Measurements from ENCODE around the gene MAD2L2.

Gene MAD2L2

DNA sequence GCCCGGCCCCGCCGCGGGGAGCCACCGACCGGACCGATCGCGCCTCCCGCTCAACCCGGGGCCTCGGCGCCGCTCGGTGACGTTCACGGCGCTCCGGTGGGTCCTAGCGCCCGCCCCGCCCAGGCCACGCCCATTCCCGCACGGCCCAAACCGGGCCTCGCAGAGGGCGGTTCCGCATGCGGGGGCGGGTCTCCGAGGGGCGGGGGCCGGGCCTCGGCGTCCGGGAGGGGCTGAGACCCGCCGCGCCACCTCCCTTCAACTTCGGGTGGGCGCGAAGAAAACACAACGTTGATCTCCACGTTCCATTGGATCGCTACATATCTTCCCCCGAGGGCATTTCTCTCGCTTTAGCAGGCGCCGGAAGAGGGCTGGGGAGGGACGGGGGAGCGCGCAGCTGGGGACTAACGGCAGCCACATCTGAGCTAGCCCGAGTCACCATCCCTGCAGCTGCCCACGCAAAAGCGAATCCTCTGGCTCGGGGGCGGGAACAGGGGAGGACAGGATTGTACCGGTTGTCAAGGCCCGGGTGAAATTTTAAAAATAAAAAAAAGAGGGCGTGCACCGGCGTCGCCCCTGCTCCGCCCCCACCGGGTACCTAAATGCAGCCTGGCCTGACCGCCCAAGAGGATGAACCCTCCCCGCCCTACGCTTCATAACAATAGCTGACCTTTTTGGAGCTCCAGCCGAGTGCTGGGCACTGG, at the start of gene MAD2L2:
TSS of gene MAD2L2 (minus strand) at position 78 of the 701 bp plus-strand sequence. CDS start 547 bp downstream, outside the sequence.
- peak; percentile 70 to 96 (median 80) for DNase-seq (ENCODE audit: low read depth in 3 of 3)

DNA sequence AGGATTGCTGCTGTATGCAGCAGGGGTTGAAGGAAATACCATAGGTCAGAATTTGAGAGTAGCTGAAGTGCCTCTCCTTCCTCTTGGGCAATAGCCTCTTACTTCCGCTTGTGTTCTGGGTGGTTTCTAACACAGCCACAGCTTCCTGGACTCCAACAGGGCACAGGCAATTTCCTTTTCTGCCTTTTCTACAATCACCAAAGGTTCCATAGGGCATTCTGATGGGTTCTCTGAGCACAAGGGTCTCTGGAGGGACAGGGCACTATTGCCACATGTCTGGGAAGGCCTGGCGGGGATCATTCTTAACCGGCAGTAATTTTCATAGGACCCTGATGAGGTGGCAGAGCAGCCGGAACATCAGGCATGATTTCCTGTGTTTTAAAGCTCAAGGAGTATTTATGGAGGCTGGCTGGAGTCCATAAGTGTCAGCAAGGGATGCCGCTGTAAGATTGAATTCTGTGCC, 49.5 kb upstream of the MAD2L2 start:
- DNase-seq (ENCODE audit: low read depth in 3 of 3) = no peak

DNA sequence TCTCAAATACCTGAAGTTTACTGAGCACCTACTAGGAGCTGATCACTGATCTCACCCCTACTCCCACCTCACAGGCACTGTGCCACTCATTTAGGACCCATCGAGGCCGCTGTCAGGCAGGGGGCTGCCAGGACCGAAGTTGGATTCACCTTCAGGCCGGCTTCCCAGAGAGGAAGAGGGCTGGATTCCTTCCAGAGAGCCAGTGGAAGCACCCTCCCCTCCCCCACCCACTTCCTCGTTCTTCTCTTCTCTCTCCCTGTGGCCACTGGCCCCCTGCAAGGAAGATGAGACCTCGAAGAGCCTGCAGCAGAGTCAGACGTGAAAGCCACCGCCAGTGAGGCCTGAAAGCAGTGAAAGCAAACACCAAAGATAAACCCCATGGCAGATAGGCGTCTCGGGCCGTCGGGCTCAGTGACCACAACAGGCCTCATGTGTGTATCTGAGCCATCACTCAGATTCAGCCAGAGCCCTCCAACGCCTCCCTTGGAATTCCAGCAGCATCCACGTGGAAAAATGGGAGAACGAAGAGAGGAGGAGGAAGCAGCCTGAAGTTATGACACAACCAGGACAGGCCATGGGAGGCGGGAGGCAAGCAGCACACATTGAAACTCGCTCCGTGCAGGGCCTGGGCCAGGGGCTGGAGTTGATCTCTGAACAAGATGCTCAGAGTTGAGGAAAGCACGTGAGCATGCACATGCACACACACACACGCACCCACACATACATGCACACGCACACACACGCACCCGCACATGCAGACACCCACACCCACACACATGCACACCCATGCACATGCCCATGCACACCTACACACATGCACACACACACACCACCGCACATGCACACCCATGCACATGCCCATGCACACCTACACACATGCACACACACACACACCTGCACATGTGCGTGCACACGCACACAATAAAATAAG, 48.8 kb upstream of the MAD2L2 start:
- DNase-seq (ENCODE audit: low read depth in 3 of 3) = no peak

GRCh38 chr1:11729155-11729497, 48.2 kb upstream of the MAD2L2 start:
- no peak for DNase-seq (ENCODE audit: low read depth in 3 of 3)

DNA sequence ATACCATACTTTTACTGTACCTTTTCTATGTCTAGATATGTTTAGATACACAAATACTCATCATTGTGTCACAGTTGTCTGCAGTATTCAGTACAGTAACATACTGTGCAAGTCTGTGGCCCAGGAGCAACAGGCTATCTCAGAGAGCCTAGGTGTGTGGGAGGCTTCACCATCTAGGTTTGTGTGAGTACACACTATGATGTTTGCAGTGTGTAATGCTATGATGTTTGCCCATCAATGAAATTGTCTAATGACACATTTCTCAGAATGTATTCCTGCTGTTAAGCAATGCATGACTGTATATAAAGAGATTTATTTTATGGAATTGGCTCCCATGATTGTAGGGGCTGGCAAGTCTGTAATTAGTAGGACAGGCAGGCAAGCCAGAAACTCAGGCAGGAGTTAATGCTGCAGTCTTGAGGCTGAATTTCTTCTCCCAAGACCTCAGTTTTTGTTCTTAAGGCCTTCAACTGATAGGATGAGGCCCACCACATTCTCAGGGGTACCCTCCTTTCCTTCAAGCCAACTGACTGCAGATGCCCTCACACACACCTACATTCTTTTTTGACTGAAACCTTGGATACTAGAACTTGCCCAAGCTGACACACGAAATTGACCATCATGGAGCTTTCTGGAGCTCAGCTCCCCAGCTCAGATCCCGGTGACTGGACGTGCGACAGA, 47.3 kb upstream of the MAD2L2 start:
- DNase-seq (ENCODE audit: low read depth in 3 of 3) = no peak

DNA sequence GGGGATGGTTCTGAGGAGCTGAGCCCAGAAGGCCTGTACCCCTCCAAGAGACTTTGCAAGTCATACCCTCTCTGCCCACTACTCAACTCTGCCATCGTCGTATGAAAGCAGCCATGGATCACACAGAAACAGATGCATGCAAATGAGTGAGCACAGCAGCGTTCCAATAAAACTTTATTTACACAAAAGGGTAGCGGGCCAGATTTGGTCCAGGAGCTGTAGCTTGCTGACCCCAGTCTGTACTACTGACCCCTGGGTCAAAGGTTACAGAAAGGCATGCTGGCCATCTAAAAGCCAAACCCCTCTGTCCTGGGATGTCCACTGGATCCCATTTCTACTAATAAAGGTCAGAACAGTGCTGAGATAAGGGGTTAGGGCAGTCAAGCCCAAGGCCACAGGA, 46.2 kb upstream of the MAD2L2 start:
- no peak for DNase-seq (ENCODE audit: low read depth in 3 of 3)

DNA sequence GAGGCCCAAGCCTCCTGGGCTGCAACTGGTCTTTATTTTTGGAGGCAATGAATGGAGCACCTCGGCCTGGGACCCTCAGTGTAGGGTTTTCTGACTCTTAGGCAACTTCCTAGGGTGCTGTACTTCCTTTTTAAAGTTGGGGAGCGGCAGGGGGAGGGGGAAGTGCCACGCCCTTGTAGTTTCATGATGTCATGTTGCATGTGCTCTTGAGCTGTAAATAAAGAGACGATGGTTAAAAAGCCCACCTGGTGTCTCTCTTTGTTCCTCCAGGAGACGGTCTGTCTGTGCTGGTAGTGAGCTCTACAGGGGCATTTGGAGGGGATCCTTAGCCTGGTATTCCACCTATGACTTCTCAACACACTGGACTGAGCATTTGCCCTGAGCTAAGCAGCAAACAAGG, 44.7 kb upstream of the MAD2L2 start:
- DNase-seq (ENCODE audit: low read depth in 3 of 3) = no peak

GRCh38 chr1:11722538-11722937, 41.6 kb upstream of the MAD2L2 start:
- DNase-seq (ENCODE audit: low read depth in 3 of 3) = no peak

DNA sequence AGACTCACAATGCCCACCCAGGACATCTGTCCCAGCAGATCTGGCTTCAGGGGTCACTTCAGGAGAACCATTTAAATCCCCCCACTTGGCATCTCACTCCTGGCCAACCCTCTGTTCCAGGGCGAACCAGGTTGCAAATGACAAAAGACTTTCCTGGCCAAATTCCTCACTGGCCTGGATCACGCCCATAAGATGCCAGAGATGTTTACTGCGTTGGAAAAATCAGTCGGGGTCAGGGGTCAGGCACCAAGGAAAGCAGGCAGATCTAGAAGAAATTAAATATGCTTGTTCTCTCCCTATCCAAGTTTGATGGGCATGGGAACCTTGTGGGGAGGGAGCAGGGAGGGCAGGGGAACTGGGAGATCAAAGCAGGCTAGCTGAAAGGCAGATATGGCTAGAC, 40.4 kb upstream of the MAD2L2 start:
- no peak for DNase-seq (ENCODE audit: low read depth in 3 of 3)

DNA sequence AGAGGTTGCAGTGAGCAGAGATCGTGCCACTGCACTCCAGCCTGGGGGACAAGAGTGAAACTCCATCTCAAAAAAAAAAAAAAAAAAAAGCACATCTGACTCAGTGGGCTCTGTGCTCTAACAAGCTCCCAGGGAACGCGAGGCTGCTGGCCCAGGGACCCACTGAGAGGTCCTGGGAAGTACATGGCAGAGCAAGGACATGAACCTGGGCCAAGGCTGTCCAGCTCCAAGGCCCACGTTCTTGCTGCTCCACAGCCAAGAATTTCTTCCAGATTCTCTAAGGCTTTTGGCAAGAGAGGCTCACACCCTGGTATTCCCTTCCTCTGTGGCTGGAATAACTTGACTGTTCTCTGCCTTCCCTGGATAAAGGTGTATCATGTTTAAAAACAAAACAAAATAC, 39.6 kb upstream of the MAD2L2 start:
- no peak for DNase-seq (ENCODE audit: low read depth in 3 of 3)

GRCh38 chr1:11720033-11720376, 39.1 kb upstream of the MAD2L2 start:
- DNase-seq (ENCODE audit: low read depth in 3 of 3) = no peak

GRCh38 chr1:11719313-11720032, 38.5 kb upstream of the MAD2L2 start:
- peak; percentile 63 to 78 (median 70) for DNase-seq (ENCODE audit: low read depth in 3 of 3)

DNA sequence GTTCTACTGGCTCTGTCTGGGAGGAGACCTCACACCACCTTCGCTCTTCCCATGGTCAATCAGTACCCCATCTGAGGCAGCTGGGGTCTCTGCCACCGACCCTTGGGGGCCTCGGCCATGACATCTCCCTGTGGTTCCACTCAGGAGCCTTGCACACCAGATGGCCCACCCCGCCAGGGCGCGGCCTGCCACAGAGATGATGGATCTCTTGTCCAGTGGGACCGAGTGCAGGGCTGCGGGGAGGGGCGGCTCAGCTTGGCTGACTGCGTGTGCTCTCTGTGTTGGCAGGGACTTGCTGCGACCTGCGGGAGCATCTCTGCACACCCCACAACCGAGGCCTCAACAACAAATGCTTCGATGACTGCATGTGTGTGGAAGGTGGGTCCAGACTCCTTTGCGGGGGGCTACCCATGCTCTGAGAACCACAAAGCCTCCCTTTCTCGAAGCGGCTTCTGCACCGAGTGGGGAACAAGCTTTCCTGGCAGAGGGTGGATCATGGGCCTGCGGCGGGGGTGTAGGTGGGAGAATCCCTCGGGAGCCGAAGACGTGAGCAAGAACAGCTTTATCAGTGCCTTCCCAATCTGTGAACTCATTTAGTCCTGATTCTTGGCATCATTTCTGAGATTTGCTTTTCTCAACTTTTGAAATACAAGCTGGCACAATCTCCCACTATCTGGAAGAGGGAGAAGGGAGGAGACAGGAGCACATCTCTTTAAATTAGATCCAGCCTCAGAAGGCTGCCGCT, 34.1 kb upstream of the MAD2L2 start:
- DNase-seq (ENCODE audit: low read depth in 3 of 3) = no peak

DNA sequence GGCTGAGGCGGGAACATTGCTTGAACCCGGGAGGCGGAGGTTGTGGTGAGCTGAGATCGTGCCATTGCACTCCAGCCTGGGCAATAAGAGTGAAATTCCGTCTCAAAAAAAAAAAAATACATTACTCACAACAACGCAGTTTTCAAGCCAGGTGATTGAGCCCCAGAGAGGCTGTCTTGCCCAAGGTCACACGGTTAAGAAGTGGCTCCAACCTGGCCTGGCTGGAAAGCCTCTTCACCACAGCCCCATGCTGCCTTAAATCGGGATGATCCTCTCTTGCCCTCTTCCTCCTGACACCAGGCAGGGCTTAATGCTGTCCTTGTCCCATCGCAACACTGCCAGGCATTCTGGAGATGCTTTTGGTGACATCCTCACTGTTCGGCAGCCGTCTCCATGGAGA, 32.1 kb upstream of the MAD2L2 start:
- DNase-seq (ENCODE audit: low read depth in 3 of 3) = no peak

- DNase-seq (ENCODE audit: low read depth in 3 of 3) = no peak
Observed at GRCh38 chr1:11712285-11712684, 31.3 kb upstream of the MAD2L2 start.

- no peak for DNase-seq (ENCODE audit: low read depth in 3 of 3)
Observed at GRCh38 chr1:11711490-11711889, 30.5 kb upstream of the MAD2L2 start.

GRCh38 chr1:11708554-11709350, 27.8 kb upstream of the MAD2L2 start:
- no peak for DNase-seq (ENCODE audit: low read depth in 3 of 3)

DNA sequence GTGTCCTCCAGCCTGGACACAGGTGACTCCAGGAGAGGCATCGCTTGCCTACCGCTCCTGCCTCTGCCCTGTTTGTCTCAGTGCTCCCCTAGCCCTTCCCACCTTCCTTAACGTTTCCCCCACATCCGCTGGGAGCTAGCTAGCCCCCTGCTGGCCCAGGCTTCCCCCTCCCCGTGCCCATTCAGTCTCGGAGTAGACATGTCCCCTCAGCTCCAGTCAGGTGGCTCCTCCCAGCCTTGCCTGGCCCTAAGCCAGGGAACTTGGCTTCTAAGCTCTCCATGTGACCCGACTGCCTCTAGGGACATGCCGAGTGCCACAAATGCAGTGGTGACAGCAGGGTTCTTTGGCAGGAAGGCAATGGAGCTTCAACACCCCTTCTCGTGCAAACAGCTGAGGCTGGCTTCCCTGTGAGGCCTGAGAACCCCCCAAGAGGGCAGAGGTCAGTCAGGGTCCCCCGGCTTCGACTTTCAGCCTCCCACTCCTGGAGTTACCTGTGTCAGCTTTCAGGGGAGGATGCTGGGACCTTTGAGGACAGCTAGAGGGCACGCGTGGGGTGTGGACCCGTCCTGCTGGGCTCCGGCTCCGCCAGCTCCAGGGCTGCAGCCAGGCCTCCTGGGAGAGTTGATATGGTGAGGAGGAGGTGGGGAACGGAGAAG, 26.8 kb upstream of the MAD2L2 start:
- no peak for DNase-seq (ENCODE audit: low read depth in 3 of 3)

DNA sequence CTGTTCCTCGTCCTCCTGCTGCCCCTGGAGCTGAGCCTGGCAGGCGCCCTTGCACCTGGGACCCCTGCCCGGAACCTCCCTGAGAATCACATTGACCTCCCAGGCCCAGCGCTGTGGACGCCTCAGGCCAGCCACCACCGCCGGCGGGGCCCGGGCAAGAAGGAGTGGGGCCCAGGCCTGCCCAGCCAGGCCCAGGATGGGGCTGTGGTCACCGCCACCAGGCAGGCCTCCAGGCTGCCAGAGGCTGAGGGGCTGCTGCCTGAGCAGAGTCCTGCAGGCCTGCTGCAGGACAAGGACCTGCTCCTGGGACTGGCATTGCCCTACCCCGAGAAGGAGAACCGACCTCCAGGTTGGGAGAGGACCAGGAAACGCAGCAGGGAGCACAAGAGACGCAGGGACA, 25.3 kb upstream of the MAD2L2 start:
- DNase-seq (ENCODE audit: low read depth in 3 of 3) = no peak

DNA sequence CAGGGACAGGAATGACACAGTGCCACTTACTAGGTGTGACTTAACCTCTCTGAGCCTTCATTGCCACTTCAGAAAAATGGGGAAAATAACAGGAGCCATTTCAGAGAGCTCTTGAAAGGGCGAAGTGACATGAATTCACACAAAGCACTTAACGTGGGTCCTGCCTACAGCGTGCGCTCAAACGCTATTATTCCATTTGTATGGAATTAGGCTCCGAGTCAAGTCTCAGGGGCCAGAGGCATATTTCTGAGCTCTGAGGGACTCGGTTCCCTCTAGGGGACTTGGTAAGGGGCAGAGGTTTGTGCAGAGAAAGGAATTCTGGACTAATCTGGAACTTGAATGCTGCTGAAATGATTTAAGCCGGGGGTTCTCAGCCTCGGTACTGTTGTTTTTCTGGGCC, 24.6 kb upstream of the MAD2L2 start:
- DNase-seq (ENCODE audit: low read depth in 3 of 3) = no peak

All from stimulated activated CD4-positive, alpha-beta T cell treated with anti-CD3 and anti-CD28 coated beads, TNF-alpha, amount 100 ng/mL, for 48 hours (primary cell).